GM23338 (cell line): ENCODE measurements around the gene CRTC1. TPM values are rescaled to one million over a fixed set of nuclear protein-coding genes. Genes with fewer than 3 reads are reported as not detected.

Experiments used
- ATAC-seq: fragments of 200-7000 bp; cut with Tn5 transposase; 3 replicates; pipeline ENCODE4 v1.9.1; 2020
- DNase-seq: peaks from one replicate; pipeline ENCODE4 v3.0.0-alpha.2; 2015; ENCODE audit warnings: low spot score
- H2AFZ ChIP-seq: fragments of 200-600 bp; sonication (generic); 2 replicates; pipeline ENCODE4 v1.8.0; 2016; ENCODE audit warnings: antibody characterized with exemption, mild to moderate bottlenecking, moderate library complexity
- H3F3A ChIP-seq: fragments of 200-600 bp; sonication (generic); replicated peaks from 2 replicates; pipeline ENCODE4 v1.8.0; 2017; ENCODE audit warnings: antibody characterized with exemption, mixed run types, low read depth
- H3K27ac ChIP-seq: fragments of 200-600 bp; sonication (generic); 2 replicates; pipeline ENCODE4 v1.6.1; 2016; ENCODE audit warnings: low read depth
- H3K27me3 ChIP-seq: fragments of 200-600 bp; sonication (generic); 2 replicates; pipeline ENCODE4 v1.8.0; 2016; ENCODE audit warnings: mild to moderate bottlenecking, mixed run types, moderate library complexity; ENCODE audit not compliant: insufficient read depth
- H3K36me3 ChIP-seq: fragments of 200-600 bp; sonication (generic); 2 replicates; pipeline ENCODE4 v1.8.0; 2016; ENCODE audit warnings: mild to moderate bottlenecking; ENCODE audit not compliant: insufficient read depth
- H3K4me1 ChIP-seq: fragments of 200-600 bp; sonication (generic); 2 replicates; pipeline ENCODE4 v1.8.0; 2016; ENCODE audit warnings: mild to moderate bottlenecking, moderate library complexity; ENCODE audit not compliant: insufficient read depth
- H3K4me2 ChIP-seq: fragments of 200-600 bp; sonication (generic); 2 replicates; pipeline ENCODE4 v1.7.1; 2017; ENCODE audit warnings: mixed run types
- H3K4me3 ChIP-seq: fragments of 200-600 bp; sonication (generic); 2 replicates; pipeline ENCODE4 v1.6.1; 2016; ENCODE audit warnings: mixed run types
- H3K79me2 ChIP-seq: fragments of 200-600 bp; sonication (generic); replicated peaks from 2 replicates; pipeline ENCODE4 v1.8.0; 2017; ENCODE audit warnings: mild to moderate bottlenecking; ENCODE audit not compliant: insufficient read depth
- H3K9me2 ChIP-seq: fragments of 200-600 bp; sonication (generic); 2 replicates; pipeline ENCODE4 v1.8.0; 2017; ENCODE audit not compliant: insufficient read depth
- H4K20me1 ChIP-seq: fragments of 200-600 bp; sonication (generic); replicated peaks from 2 replicates; pipeline ENCODE4 v1.8.0; 2017; ENCODE audit warnings: mild to moderate bottlenecking; ENCODE audit not compliant: insufficient read depth
- H3K27ac Mint-ChIP-seq: 2 replicates; pipeline ENCODE4 v1.8.0; 2020; ENCODE audit warnings: inconsistent platforms, mild to moderate bottlenecking, moderate library complexity, mixed read lengths
- H3K27me3 Mint-ChIP-seq: 3 replicates; pipeline ENCODE4 v1.8.0; 2022; ENCODE audit warnings: low read depth, mild to moderate bottlenecking, moderate library complexity, mixed read lengths, inconsistent platforms; ENCODE audit not compliant: insufficient read depth, poor library complexity
- H3K36me3 Mint-ChIP-seq: 3 replicates; pipeline ENCODE4 v1.8.0; 2021; ENCODE audit warnings: low read depth, mild to moderate bottlenecking, inconsistent platforms, moderate library complexity, mixed read lengths
- H3K4me1 Mint-ChIP-seq: 3 replicates; pipeline ENCODE4 v1.8.0; 2020; ENCODE audit warnings: mild to moderate bottlenecking, inconsistent platforms, mixed read lengths
- H3K4me3 Mint-ChIP-seq: 3 replicates; pipeline ENCODE4 v1.8.0; 2021; ENCODE audit warnings: moderate library complexity, mild to moderate bottlenecking, inconsistent platforms, mixed read lengths
- H3K9me3 Mint-ChIP-seq: 3 replicates; pipeline ENCODE4 v1.8.0; 2020; ENCODE audit warnings: moderate library complexity, mild to moderate bottlenecking, inconsistent platforms, mixed read lengths
- CTCF ChIP-seq, 2 experiments: fragments of 200-600 bp in 1 of 2; sonication (generic) in 1 of 2; conservative IDR thresholded peaks; 2 replicates each; pipeline versions ENCODE4 v1.5.1 to v1.6.1; 2016 to 2017; ENCODE audit warnings: antibody characterized with exemption in 2 of 2, low read depth in 2 of 2, mild to moderate bottlenecking in 2 of 2, moderate library complexity in 1 of 2
- ETS1 ChIP-seq: IDR thresholded peaks from 2 replicates; pipeline ENCODE4 v1.6.1; 2016; ENCODE audit warnings: antibody characterized with exemption
- EZH2phosphoT487 ChIP-seq: fragments of 200-600 bp; sonication (generic); IDR thresholded peaks from one replicate; pipeline ENCODE4 v1.8.1; 2018; ENCODE audit warnings: antibody characterized with exemption; ENCODE audit not compliant: unreplicated experiment
- JUNB ChIP-seq: IDR thresholded peaks from one replicate; pipeline ENCODE4 v1.6.1; 2016; ENCODE audit warnings: antibody characterized with exemption; ENCODE audit not compliant: unreplicated experiment
- NANOG ChIP-seq: IDR thresholded peaks from 2 replicates; pipeline ENCODE4 v1.6.1; 2016; ENCODE audit warnings: antibody characterized with exemption, borderline replicate concordance
- POLR2AphosphoS5 ChIP-seq: IDR thresholded peaks from 2 replicates; pipeline ENCODE4 v1.6.1; 2016; ENCODE audit warnings: antibody characterized with exemption, low read depth
- REST ChIP-seq: IDR thresholded peaks from one replicate; pipeline ENCODE4 v1.6.1; 2018; ENCODE audit warnings: antibody characterized with exemption; ENCODE audit not compliant: unreplicated experiment
- ZNF114 ChIP-seq: fragments of 250-450 bp; sonication (Bioruptor Pico); IDR thresholded peaks from 2 replicates; pipeline ENCODE4 v1.5.0; 2020; ENCODE audit warnings: mild to moderate bottlenecking, moderate library complexity
- ZNF331 ChIP-seq: fragments of 250-450 bp; sonication (Bioruptor Pico); IDR thresholded peaks from 2 replicates; pipeline ENCODE4 v1.5.0; 2020; ENCODE audit warnings: low read depth, mild to moderate bottlenecking, moderate library complexity
- ZNF462 ChIP-seq: fragments of 250-450 bp; sonication (Bioruptor Pico); IDR thresholded peaks from 2 replicates; pipeline ENCODE4 v1.5.0; 2020; ENCODE audit warnings: mild to moderate bottlenecking, moderate library complexity
- polyA plus RNA-seq: library from polyadenylated mRNA; unstranded; fragments of >200 nt; fragmentation: Nextera tagmentation; extraction: Ambion mirVana; gene quantifications from 2 replicates; pipeline ENCODE4 v1.2.1, GENCODE V29; 2016
- total RNA-seq: library from RNA; depleted of rRNA; stranded (reverse); fragments of >200 nt; shearing (Covaris generic); gene quantifications from 2 replicates; pipeline ENCODE4 v1.2.3, GENCODE V29; 2014

CRTC1 gene
- total and polyA plus RNA-seq, 2 experiments from 2014 or later = 5.4 to 8.4 TPM

- no peaks in the 10 kb centered on the region; the same call in 2 of the 3 replicates for H3K9me3 Mint-ChIP-seq
- Histone ChIP-seq H3K27ac (no peak overlapping the region), H3F3A (no peaks in the 10 kb centered on the region), H2AFZ (no peak overlapping the region), H4K20me1 (no peaks in the 10 kb centered on the region), H3K4me1 (no peaks in the 10 kb centered on the region), H3K4me3 (no peak overlapping the region), H3K9me2 (no peaks in the 10 kb centered on the region), H3K36me3 (no peaks in the 10 kb centered on the region), H3K4me2 (no peak overlapping the region), H3K79me2 (no peaks in the 10 kb centered on the region), H3K27me3 (peaks cover 34% of the 10 kb centered on the region)
- H3K4me1 Mint-ChIP-seq = no peaks in the 10 kb centered on the region
- H3K36me3 Mint-ChIP-seq = no peaks in the 10 kb centered on the region
- TF ChIP-seq POLR2AphosphoS5 (no peak), ZNF114 (CRISPR knock-in tag) (no peak), NANOG (no peak), ZNF462 (no peak), EZH2phosphoT487 (no peak), ETS1 (no peak), ZNF331 (CRISPR knock-in tag) (no peak), REST (no peak), JUNB (no peak), CTCF (conservative IDR thresholded peaks at IDR 0.05; ENCODE audit: low read depth in 2 of 2) (no peak)
- DNase-seq (no peak), ATAC-seq (no peak)
- H3K4me3 Mint-ChIP-seq = no peak overlapping the region
- H3K27me3 Mint-ChIP-seq = peaks cover 20% of the 10 kb centered on the region
- no peak overlapping the region for H3K27ac Mint-ChIP-seq
These were observed 124.4 kb downstream of the CRTC1 start for GRCh38 chr19:18807861-18808331.
